CD4-positive, alpha-beta T cell treated with Interleukin-21 for 1 hour (primary cell): ENCODE data around the gene GTPBP8.

Experiments
- DNase-seq: peaks from one replicate; pipeline ENCODE4 v3.0.0-alpha.2; 2020

Gene GTPBP8

DNA sequence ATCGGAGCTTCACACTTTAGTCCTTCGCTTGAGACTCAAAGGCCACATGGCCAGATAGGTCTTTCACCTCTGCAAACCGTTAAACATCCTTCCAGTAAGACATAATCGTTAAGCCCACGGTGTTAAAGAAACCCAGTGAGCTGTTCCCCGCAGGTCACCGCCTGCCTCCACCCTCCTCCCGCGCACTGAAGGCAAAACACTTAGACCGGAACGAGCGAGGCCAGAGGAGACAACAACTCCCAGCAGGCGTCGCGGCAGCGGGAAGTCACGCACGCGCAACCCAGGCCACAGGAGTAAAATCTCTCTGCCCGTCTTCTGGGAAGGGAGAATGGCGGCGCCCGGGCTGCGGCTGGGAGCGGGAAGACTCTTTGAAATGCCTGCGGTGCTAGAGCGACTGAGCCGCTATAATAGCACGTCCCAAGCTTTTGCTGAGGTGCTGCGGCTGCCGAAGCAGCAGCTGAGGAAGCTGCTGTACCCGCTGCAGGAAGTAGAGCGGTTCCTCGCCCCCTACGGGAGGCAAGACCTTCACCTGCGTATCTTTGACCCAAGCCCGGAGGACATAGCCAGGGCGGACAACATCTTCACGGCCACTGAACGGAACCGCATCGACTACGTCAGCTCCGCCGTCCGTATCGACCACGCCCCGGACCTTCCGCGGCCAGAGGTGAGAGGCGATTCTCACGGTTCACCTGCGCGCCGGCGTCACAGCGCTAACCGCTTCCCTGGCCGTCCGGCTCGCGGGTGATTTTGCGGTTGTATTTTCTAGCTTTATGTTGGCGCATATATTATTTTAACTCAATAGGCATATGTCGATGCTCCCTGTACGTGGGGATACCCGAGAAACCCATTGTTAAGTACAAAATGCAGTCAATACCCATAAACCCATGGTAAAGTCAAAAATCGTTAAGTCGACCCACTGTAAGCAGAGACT is at the start of gene GTPBP8:
GTPBP8 (plus strand) TSS at position 313 of the 931 bp plus-strand sequence; CDS start at position 329, 16 bp downstream.
- peak; percentile 89 for DNase-seq

DNA sequence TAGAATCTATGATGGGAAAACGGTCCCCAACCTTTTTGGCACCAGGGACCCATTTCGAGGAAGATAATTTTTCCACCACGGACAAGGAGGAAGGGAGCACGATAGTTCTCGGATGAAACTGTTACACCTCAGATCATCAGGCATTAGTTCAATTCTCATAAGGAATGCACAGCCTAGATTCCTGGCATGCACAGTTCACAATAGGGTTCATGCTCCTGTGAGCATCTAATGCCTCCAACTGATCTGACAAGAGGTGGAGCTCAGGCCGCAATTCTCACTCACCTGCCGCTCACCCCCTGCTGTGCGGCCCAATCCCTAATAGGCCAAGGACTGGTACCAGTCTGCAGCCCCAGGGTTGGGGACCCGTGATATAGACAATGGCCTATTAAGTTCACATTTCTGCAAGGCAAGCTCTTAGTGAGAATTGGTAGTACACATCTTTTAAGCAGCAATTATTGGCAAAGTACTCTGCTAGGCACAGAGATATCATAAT is 42.4 kb upstream of the GTPBP8 start:
- DNase-seq = no peak

DNA sequence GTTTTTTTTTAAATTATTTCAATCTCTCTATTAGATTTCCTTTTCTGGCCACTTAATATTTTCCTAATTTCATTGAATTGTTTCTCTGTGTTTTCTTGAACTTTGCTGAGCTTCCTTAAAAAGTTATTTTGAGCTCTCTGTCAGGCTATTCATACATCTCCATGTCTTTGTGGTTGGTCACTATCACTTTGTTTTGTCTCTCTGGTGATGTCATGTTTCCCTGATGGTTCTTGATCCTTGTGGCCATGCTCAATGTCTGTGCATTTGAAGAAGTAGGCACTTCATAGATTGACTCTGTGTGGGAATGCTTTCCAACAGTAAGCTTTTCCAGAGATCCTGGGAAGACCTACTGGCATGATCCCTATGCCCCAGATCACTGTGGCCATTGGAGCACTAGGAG is 34.4 kb upstream of the GTPBP8 start:
- no peak for DNase-seq

DNA sequence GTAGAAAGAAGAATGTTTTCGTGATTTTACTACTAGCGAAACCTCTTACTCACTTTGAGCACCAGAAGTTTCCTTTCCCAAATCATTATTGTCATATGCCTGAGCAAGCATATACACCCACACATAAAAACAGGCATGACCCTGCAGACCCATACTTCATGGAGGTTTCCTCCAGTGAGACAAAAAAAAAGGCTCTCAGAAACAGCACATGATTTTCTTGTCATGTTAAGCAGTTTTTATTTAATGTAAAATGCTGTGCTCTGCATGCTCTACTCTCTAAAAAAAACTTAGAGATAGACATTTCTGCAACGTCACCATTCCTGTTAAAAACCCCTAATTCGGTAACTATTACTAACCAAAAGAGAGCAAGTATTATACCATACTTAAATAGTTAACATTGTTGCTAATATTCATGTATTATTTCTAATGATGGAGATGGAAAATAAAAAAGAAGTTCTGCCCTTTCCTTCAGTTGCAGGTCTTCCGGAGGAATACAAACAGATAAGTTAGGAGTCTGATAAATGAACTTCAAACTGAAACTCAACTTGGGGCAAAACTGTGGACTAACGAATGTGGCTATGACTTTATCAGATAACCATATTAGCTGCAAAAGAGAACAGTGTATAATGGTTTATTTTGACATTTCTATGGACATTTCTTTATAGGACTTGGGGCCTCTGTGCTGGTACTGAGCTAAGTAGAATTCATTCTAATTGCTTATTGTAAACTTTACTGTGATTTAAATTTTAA is 31.8 kb upstream of the GTPBP8 start:
- peak; percentile 19 for DNase-seq

DNA sequence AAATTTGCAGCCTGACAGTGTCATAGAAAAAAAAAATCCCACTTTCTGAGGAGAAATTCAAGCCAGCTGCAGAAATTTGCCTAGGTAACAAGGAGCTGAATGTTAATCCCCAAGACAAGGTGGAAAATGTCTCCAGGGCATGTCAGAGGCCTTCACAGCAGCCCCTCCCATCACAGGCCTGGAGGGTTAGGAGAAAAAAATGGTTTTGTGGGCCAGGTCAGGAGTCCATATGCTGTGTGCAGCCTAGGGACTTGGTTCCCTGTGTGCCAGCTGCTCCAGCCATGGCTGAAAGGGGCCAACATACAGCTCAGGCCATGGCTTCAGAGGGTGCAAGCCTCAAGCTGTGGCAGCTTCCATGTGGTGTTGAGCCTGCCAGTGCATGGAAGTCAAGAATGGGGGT is 27.1 kb upstream of the GTPBP8 start:
- no peak for DNase-seq

DNA sequence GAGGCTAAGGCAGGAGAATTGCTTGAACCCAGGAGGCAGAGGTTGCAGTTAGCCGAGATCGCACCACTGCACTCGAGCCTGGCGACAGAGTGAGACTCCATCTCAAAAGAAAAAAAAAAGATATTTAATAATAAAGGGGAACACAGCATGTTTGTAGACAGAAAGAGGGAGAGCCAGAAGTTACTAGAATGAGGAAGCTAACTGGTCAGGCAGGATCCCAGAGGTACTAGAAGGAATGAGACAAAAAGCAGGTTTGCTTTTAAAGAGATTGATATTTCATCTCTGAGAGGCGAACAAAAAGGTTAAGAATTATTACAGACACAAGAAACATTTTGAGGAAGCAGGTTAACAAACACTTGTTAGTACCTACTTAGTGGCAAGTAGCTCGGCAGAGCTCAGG is 25.1 kb upstream of the GTPBP8 start:
- no peak for DNase-seq

DNA sequence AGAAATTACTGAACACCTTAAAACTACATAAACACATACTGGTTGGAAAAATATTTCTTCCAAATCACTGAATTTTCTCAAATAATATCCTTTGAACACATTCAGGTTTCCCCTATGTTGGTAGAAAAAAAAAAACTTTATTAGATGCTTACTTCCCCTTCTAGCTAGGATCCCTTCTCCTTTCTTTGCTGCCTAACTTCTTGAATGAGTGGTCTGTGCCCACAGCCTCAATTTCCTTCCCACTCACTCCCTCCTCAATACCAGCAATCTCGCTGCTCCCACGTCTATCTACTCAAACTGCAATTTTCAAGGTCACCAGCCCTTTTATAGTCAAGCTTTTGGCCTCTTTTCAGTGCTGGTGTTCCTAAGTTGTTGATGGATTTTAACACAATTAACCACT is 24.2 kb upstream of the GTPBP8 start:
- DNase-seq = no peak

DNA sequence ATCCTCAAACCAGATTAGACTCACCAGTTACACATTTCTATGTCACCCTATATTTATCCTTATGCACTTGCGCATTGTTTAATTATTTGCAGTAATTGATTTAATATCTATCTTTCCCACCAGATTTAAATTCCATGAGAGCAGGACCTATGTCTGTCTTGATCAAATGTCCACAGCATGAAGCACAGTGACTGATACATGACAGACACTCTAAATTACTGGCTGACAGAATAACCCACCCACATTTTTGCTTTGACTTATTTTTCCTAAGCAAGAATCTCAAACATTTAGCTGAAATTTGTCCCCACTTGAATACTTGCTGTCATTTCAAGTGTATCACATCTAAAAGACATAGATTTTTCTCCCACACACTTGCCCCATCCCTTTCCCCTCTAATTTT is 23.4 kb upstream of the GTPBP8 start:
- no peak for DNase-seq

DNA sequence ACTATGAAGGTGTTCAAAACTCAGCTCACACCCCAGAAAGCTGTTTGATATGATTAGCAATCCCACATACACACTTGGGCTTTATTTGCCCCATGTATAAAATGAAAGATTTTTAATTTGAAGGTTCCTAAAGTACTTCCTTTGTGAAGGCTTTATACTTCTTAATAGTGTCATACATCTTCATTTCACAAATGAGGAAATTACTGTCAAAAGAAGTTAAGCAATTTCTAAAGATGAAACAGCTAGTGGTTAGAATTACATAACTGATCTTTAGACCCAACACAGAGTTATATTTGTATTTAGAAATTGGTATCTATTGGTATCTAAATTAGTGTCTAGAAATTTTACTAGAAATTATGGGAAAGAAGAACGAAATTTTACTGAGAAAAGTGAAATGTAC is 23.0 kb upstream of the GTPBP8 start:
- no peak for DNase-seq

DNA sequence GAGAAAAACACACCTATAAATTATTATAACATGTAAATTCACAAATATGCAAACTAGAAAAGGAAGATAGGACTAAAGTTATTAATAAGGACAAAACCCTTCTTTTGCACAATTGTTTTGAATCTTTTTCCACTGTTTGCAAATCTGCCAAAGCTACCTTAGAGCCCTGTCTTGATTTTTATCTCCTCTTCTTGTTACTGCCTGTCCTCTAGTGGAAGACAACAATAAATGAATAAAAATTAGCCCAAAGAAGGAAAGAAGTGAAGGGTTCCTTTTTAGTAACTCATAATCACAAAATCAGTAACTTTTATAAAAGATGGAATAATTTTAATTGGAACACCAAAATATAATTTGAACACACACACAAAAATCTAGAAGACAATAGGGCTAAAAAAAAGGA is 18.6 kb upstream of the GTPBP8 start:
- no peak for DNase-seq

DNA sequence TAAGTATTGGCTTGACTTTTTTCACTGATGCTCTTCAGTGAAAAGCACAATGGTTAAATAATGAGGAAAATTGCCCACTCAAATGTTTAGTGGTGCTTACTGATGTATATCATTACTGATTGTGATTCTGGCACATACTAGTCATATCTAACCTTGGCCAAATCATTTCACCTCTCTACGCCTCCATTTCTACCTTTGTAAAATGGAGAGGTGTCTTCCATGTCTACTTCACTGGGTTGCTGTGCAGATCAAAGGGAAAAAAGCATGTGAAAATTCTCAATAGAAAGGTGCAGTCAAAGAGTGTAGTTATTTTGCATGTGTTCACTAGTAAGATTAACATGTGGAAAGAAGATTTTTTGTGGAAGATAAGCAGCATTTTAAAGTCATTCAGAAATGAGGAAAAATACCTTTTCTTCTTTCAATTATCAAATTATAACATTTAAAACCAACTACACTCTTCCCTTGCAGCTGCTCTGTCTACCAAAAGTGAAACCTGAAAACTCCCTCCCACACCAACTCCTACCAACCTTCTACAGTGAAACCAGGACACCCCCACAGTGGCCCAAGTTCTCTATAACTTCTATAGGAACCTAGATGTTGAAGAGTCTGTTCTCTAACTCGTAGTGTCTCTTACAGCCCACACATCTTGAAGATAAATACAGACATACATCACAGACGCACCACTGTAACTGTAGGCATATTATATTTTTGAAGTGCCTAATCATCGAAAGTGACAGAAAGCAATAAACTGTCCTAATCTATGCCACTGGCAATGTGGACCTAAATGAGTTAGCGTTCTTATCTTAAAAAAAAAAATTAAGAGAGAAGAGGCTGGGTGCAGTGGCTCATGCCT is 17.2 kb upstream of the GTPBP8 start:
- peak; percentile 55 for DNase-seq

DNA sequence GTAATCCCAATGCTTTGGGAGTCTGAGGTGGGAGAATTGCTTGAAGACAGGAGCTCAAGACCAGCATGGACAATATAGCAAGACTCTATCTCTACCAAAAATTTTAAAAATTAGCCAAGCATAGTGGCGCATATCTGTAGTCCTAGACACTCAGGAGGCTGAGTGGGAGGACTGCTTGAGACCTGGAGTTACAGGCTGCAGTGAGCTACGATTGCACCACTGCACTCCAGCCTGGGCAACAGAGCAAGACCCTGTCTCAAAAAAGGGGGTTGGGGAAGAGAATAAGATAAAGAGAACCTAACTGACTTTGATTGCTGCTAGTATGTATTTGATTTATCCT is 16.6 kb upstream of the GTPBP8 start:
- DNase-seq = no peak

DNA sequence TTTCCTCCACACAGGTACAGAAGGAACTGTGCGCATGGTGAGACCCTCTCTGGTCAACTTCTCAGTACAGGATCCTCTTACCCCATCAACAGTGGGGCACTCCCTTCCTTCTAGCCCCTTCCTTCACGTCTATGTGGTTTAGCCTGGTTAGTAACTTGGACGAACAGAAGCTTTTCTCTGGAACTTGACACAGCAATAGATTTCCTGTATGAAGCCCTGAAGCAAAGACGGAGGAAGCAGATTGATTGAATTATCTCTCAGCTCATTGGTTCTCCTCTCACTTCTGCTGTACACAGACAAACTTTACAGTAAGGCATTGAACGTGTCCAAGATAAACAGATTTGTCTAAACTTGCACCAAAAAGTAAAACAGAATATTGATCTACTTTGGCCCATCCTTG is 15.9 kb upstream of the GTPBP8 start, which contains the start of gene CD200R1:
CD200R1 (minus strand) TSS at position 210 of the 400 bp plus-strand sequence. CDS start 246 bp downstream, outside the sequence.
- peak; percentile 41 for DNase-seq

DNA sequence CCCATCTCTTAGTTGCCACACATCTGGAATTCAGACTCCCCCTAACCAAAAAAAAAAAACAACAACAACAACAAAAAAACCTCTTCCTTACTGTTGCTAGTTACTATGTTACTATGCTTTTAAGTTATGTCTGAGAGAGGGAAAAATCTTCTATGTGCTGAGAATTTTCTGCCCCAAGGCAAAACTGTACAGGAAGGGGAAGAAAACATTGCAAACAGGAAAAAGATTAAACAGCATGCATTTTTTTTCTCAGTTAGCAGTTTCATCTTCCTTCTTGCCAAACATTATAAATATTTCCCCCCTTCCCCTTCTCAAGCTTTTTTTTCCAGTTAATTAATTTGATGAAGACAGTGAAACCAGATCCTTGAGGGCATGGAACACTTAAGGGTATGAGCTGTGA is 14.8 kb upstream of the GTPBP8 start:
- no peak for DNase-seq

DNA sequence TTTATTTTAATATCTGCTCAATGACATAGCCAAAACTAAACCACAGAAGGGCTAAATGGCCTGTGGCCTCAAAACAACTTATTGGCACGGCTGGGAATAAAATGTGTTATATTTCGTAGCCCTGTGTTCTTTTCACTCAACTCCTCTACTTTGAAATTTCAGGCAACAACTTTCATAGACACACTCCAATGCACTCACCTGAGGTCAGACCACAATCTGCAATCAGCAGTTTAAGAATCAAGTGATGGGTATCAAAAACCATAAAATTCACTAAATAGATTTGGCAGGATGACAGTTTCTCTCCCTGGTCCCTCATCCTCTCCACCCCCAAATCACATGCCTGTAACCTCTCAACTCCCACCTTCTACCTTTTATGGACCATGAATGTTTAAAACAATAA is 13.8 kb upstream of the GTPBP8 start:
- DNase-seq = no peak

DNA sequence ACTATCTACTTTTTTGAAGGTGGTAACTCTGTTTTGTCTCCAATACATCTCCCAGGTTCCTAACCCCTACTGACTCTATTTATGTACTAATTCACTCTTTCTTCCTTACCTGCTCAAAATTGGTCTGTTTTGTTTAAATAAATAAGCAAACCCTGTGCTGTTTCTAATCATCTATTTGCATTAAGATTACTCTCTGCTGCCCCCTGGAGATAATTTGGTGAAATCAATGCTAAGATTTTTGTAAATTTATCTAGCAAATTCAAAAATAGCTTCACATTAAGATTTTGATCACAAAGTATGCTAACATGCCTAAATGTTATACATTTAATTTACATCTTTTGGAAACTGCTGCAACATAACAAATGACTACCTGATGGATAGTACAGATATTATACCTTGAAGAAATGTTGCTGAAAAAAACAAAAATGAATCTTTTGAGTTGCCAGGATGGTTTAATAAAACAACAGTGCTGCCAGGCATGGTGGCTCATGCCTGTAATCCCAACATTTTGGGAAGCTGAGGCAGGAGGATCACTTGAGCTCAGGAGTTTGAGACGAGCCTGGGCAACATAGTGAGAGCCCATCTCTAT is 11.4 kb upstream of the GTPBP8 start:
- peak; percentile 73 for DNase-seq

DNA sequence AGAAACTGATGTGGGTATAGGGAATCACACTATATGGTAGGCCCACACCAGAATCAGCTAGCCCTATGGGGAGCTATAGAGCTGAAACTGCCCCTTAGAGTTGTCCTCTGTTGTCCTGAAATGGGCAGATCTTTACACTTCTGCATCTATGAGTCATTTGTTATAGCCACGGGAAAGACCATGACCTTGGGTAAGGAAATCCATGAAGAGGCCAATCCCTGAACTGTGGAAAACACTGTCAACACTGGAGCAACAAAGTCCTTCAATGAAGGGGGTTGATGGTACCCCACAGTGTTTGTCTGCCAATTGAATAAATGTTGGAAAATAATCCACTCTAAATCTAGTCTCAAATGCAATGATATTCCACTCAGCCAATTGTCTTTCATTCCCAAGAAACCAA is 10.7 kb upstream of the GTPBP8 start:
- DNase-seq = no peak

DNA sequence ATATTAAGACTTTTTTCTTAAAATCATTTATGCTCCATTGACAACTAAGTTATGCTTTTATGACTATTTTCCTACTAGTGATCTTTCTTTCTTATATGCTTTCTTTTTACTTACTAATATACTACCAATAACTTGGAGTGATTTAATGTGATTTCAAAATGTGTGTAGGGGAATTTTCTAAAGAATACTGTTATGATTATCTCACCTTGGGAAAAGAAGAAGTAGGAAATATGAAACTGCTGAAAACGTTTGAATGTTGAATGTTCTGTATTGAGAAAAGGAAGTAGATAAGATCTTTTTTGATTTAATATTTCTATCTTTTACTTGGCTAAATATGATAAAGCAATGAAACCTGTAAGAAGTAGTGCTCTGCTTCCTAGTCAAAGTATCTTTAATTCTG is 8.1 kb upstream of the GTPBP8 start:
- no peak for DNase-seq

DNA sequence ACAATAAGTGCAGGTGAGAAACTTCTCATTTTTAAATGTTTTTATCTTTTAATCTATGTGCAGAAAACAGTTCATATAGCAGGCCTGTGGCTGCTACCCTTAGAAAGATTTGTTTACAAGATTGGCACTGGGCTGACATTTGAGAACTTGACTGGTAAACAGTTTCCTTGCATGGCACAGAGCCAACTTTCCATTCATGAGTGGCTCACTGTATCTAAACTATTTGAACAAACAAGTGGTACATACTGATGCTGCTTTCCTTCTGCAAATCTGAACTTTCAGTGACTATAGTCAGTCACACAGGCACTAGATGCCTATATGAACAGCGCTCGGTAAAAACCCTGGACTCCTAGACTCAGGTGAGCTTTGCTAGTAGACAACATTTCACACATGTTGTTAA is 6.3 kb upstream of the GTPBP8 start:
- peak; percentile 58 for DNase-seq

DNA sequence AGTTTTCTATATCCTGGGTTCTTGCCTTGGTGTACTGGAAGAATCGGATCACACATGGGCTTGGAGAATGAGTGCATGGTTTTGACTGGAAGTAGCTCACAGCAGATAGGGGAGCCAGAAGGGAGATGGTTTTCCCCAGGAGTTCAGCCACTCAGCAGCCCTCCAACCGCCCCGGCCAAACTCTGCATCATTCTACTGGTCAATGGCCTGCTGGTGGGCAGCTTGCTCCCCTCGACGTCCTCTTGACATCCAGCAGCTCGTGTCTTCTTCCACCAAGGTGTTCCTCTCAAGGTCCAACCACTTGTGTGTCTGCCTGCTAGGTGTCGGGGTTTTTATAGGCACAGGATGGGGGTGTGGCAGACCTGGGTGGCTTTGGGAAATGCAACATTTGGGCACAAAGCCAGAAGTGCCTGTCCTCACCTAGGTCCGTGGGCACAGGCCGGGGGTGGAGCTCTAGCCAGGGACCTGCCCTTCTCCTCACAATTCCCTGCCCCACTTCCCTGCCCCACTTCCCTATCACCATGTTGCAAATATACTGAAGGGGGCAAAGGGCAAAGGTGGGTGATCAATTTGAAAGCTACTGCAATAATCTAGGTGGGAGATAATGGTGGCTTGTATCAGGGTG is 3.0 kb upstream of the GTPBP8 start:
- DNase-seq = no peak

DNA sequence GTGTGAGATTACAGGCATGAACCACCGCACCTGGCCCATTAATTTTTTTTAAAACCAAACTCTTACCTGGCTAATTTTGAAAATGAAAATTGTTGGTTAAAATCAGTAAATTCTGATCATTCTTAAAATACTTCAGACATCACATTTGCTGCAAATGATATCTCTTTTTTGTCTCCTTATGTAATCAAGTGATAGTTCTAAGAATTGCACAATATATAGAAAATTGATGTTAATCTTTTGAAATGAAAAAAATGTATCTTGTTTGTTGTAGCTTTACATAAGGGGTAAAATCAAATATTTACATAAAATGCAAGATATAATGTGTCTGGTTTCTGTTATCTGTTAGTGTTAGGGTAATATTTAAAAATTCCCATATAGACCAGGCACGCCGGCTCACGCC is 5.0 kb downstream of the GTPBP8 start:
- no peak for DNase-seq

DNA sequence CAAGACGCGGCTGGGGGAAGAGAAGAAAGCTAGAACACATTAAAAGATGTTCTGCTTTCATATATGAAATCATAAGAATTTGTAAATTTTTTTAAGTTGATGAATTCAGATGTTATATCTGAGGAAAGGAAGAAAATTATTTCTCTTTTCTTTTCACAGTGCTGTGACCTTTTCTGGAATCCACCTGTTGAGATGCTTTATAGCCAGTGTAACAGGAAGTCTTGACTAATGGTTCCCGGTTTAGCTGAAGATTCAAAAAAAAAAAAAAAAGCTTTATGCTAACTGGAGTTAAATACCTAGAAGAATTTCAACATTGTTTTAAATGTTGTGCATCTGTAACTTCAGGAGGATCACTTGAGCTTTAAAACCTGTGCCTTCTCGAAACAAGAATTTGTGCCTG is 9.9 kb downstream of the GTPBP8 start:
- DNase-seq = peak; percentile 34
